Measurements from ENCODE around the gene MDN1.
"Not testable (repeated sequence)": the region's sequence is repeated elsewhere in the genome, so short reads cannot be mapped to it uniquely, and the experiment has no call there.

GRCh38 chr6:89813422-89813821 lies 6.2 kb downstream of the MDN1 start:
- not testable (repeated sequence) for TF ChIP-seq TP53 (CRISPR knock-in tag; IDR thresholded peaks at IDR 0.05); CTCF (IDR thresholded peaks at IDR 0.05); MYC (IDR thresholded peaks at IDR 0.05; ENCODE audit: borderline replicate concordance, low read length); CBX2 (IDR thresholded peaks at IDR 0.05; ENCODE audit: borderline replicate concordance, low read depth); JUNB (IDR thresholded peaks at IDR 0.05); ZFP36 (IDR thresholded peaks at IDR 0.05; ENCODE audit: borderline replicate concordance, partially characterized antibody); POLR2A (IDR thresholded peaks at IDR 0.05; ENCODE audit: low read length); RAD21 (conservative IDR thresholded peaks at IDR 0.05 in 1 of 2, IDR thresholded peaks at IDR 0.05 in 1 of 2); MAZ (IDR thresholded peaks at IDR 0.05; ENCODE audit: borderline replicate concordance, low read depth, low read length); MAX (IDR thresholded peaks at IDR 0.05); KDM5A (IDR thresholded peaks at IDR 0.05); RFX5 (IDR thresholded peaks at IDR 0.05); EP300 (IDR thresholded peaks at IDR 0.05); CHD2 (IDR thresholded peaks at IDR 0.05; ENCODE audit: low read length, partially characterized antibody)

Data from A549 (cell line).